OCI-LY7 (cell line): ENCODE measurements around the gene CTTNBP2. TPM values are rescaled to one million over a fixed set of nuclear protein-coding genes. Genes with fewer than 3 reads are reported as not detected.

Experiments
- BruUV-seq: library from RNA; stranded (reverse); fragments of 400-500 nt; replicated peaks from 2 replicates; lab custom pipeline; 2021; lab: Mats Ljungman, UMichigan
- CTCF ChIA-PET: fragments of 300-600 bp; sonication (Branson Sonifier 250); formaldehyde crosslinking; loops from one replicate; lab custom pipeline; 2022; ENCODE audit warnings: antibody characterized with exemption; ENCODE audit not compliant: unreplicated experiment; lab: Charles Lee
- POLR2A ChIA-PET: fragments of 300-600 bp; sonication (Branson Sonifier 250); formaldehyde crosslinking; loops from one replicate; lab custom pipeline; 2022; ENCODE audit warnings: antibody characterized with exemption; lab: Charles Lee
- DNase-seq: peaks from one replicate; pipeline ENCODE4 v3.0.0-alpha.2; 2015; ENCODE audit warnings: low spot score
- H2AFZ ChIP-seq: fragments of 200-600 bp; sonication (generic), shearing (Covaris generic); 2 replicates; pipeline ENCODE4 v1.6.1; 2014; ENCODE audit warnings: mild to moderate bottlenecking, antibody characterized with exemption, low read length, moderate library complexity
- H3K27ac ChIP-seq: fragments of 200-600 bp; sonication (generic); 2 replicates; pipeline ENCODE4 v1.5.1; 2014; ENCODE audit warnings: mixed run types, low read depth, mild to moderate bottlenecking, moderate library complexity, low read length, inconsistent platforms; ENCODE audit not compliant: poor library complexity, severe bottlenecking
- H3K36me3 ChIP-seq: fragments of 200-600 bp; sonication (generic); 2 replicates; pipeline ENCODE4 v1.6.1; 2014; ENCODE audit warnings: mild to moderate bottlenecking, antibody characterized with exemption, low read length, moderate library complexity, mixed read lengths; ENCODE audit not compliant: insufficient read depth
- H3K4me1 ChIP-seq: fragments of 200-600 bp; sonication (generic); 2 replicates; pipeline ENCODE4 v1.5.1; 2014; ENCODE audit warnings: mild to moderate bottlenecking, low read length; ENCODE audit not compliant: insufficient read depth, poor library complexity, severe bottlenecking
- H3K4me2 ChIP-seq: fragments of 200-600 bp; sonication (generic); 2 replicates; pipeline ENCODE4 v1.6.1; 2014; ENCODE audit warnings: mild to moderate bottlenecking, low read length
- H3K4me3 ChIP-seq: fragments of 200-600 bp; sonication (generic); 2 replicates; pipeline ENCODE4 v1.5.1; 2014; ENCODE audit warnings: mild to moderate bottlenecking, low read depth, low read length; ENCODE audit not compliant: poor library complexity, severe bottlenecking
- H3K79me2 ChIP-seq: fragments of 200-600 bp; sonication (generic); 2 replicates; pipeline ENCODE4 v1.6.1; 2016; ENCODE audit warnings: low read depth, mild to moderate bottlenecking, low read length, moderate library complexity, mixed read lengths; ENCODE audit not compliant: insufficient read depth
- H3K9me2 ChIP-seq: fragments of 200-600 bp; sonication (generic); 2 replicates; pipeline ENCODE4 v1.6.1; 2016; ENCODE audit warnings: mild to moderate bottlenecking, low read length, mixed read lengths; ENCODE audit not compliant: insufficient read depth
- H3K9me3 ChIP-seq: fragments of 200-600 bp; sonication (generic); 2 replicates; pipeline ENCODE4 v1.6.1; 2014; ENCODE audit warnings: mild to moderate bottlenecking, mixed run types, low read length, mixed read lengths
- H4K20me1 ChIP-seq: fragments of 200-600 bp; sonication (generic); 2 replicates; pipeline ENCODE4 v1.6.1; 2014; ENCODE audit warnings: mild to moderate bottlenecking, antibody characterized with exemption, low read length, moderate library complexity, mixed read lengths; ENCODE audit not compliant: insufficient read depth
- CTCF ChIP-seq: fragments of 200-600 bp; sonication (generic); conservative IDR thresholded peaks from 2 replicates; pipeline ENCODE4 v1.5.1; 2014; ENCODE audit warnings: mild to moderate bottlenecking, antibody characterized with exemption, low read length, moderate library complexity, mixed read lengths
- EZH2phosphoT487 ChIP-seq: fragments of 200-600 bp; sonication (generic); IDR thresholded peaks from 2 replicates; pipeline ENCODE4 v1.6.1; 2018; ENCODE audit warnings: low read depth, borderline replicate concordance, mild to moderate bottlenecking, mixed run types, antibody characterized with exemption, low read length, moderate library complexity, mixed read lengths
- intact Hi-C: fragments of 100-400 bp; cut with micrococcal nuclease; formaldehyde crosslinking; loops from one replicate; pipeline ENCODE4 v1.10.0; 2022; ENCODE audit not compliant: unreplicated experiment
- total RNA-seq, 2 experiments: library from RNA; depleted of rRNA in 1 of 2; stranded (reverse); fragments of >200 nt in 1 of 2; shearing (Covaris generic) in 1 of 2; gene quantifications; 2 replicates each; pipeline ENCODE4 v1.2.3, GENCODE V29; 2014 to 2022

The CTTNBP2 gene
- total RNA-seq, 2 experiments from 2014 or later: not detected

GRCh38 chr7:117707080-117707479, 166.2 kb downstream of the CTTNBP2 start:
- Histone ChIP-seq H3K9me2 (no peaks in the 10 kb centered on the region), H3K4me3 (no peak overlapping the region), H3K4me2 (no peak overlapping the region), H2AFZ (no peak overlapping the region), H3K36me3 (no peaks in the 10 kb centered on the region), H3K79me2 (no peaks in the 10 kb centered on the region), H4K20me1 (no peaks in the 10 kb centered on the region), H3K4me1 (no peaks in the 10 kb centered on the region), H3K9me3 (no peaks in the 10 kb centered on the region), H3K27ac (no peak overlapping the region)
- intact Hi-C loops: no loop called here
- DNase-seq: no peak
- ChIA-PET POLR2A (interaction anchor here (0.6 kb wide), 1 partner anchor 17 kb away, joined by 4 read pairs; no protein-coding TSS in a partner anchor), CTCF (no interaction called here)
- BruUV-seq: no TSS peak
- TF ChIP-seq EZH2phosphoT487 (no peak), CTCF (no peak)

GRCh38 chr7:117706210-117706609, 167.0 kb downstream of the CTTNBP2 start:
- Histone ChIP-seq H3K9me3 (no peaks in the 10 kb centered on the region), H3K9me2 (no peaks in the 10 kb centered on the region), H3K4me3 (no peak overlapping the region), H3K79me2 (no peaks in the 10 kb centered on the region), H3K36me3 (no peaks in the 10 kb centered on the region), H4K20me1 (no peaks in the 10 kb centered on the region), H3K4me1 (no peaks in the 10 kb centered on the region), H3K27ac (no peak overlapping the region), H3K4me2 (no peak overlapping the region), H2AFZ (no peak overlapping the region)
- no TSS peak for BruUV-seq
- POLR2A ChIA-PET: no interaction called here
- DNase-seq: no peak
- intact Hi-C loops: no loop called here
- CTCF ChIA-PET: no interaction called here
- no peak for TF ChIP-seq CTCF
- no peak for TF ChIP-seq EZH2phosphoT487

- CTCF ChIA-PET: no interaction called here
- no peaks in the 10 kb centered on the region for H3K4me1 ChIP-seq
- intact Hi-C loops: no loop called here
- TF ChIP-seq CTCF (no peak), EZH2phosphoT487 (no peak)
- H3K9me3 ChIP-seq: no peaks in the 10 kb centered on the region
- no peaks in the 10 kb centered on the region for H3K79me2 ChIP-seq
- BruUV-seq: no TSS peak
- no peak for DNase-seq
- no peak overlapping the region for H3K4me3 ChIP-seq
- H2AFZ ChIP-seq: no peak overlapping the region
- H3K4me2 ChIP-seq: no peak overlapping the region
- no peak overlapping the region for H3K27ac ChIP-seq
- H4K20me1 ChIP-seq: no peaks in the 10 kb centered on the region
- H3K9me2 ChIP-seq: no peaks in the 10 kb centered on the region
- no peaks in the 10 kb centered on the region for H3K36me3 ChIP-seq
- POLR2A ChIA-PET: no interaction called here
These were observed 167.6 kb downstream of the CTTNBP2 start for GRCh38 chr7:117705630-117706029.
